NOMO-1 (cell line): Measurements from ENCODE around the gene UBE4B.
"Not testable (repeated sequence)": the region's sequence is repeated elsewhere in the genome, so short reads cannot be mapped to it uniquely, and the experiment has no call there.

Experiments
- DNase-seq, 2 experiments: peaks; one replicate each; lab custom pipeline; 2025; ENCODE audit not compliant: unreplicated experiment in 2 of 2; lab: John Stamatoyannopoulos, UW

Gene UBE4B

GRCh38 chr1:10068605-10069294 is 36.0 kb downstream of the UBE4B start:
- no peak for DNase-seq

GRCh38 chr1:10070206-10070605 is 37.4 kb downstream of the UBE4B start:
- DNase-seq, result no peak

- no peak for DNase-seq
These were observed 38.9 kb downstream of the UBE4B start for GRCh38 chr1:10071640-10072039.

GRCh38 chr1:10073371-10073770 is 40.6 kb downstream of the UBE4B start:
- not testable (repeated sequence) for DNase-seq

GRCh38 chr1:10074059-10074851 is 41.5 kb downstream of the UBE4B start:
- DNase-seq, result peak; percentile 84 to 93

GRCh38 chr1:10074852-10075730 is 42.3 kb downstream of the UBE4B start:
- no peak for DNase-seq

- DNase-seq, result no peak
These were observed 43.0 kb downstream of the UBE4B start for GRCh38 chr1:10075732-10076131.

GRCh38 chr1:10078494-10078893 is 45.7 kb downstream of the UBE4B start:
- DNase-seq, result no peak

- DNase-seq, result no peak
These were observed 47.8 kb downstream of the UBE4B start for GRCh38 chr1:10080523-10080922.

GRCh38 chr1:10082785-10083479 is 50.2 kb downstream of the UBE4B start:
- DNase-seq, result no peak

GRCh38 chr1:10084045-10084444 is 51.3 kb downstream of the UBE4B start:
- DNase-seq, result no peak

- DNase-seq, result no peak
These were observed 52.3 kb downstream of the UBE4B start for GRCh38 chr1:10085076-10085475.

- DNase-seq, result no peak
These were observed 54.5 kb downstream of the UBE4B start for GRCh38 chr1:10087210-10087609.

GRCh38 chr1:10101929-10102328 is 69.2 kb downstream of the UBE4B start:
- DNase-seq, result no peak

GRCh38 chr1:10103193-10103592 is 70.4 kb downstream of the UBE4B start:
- no peak for DNase-seq

- DNase-seq, result no peak
These were observed 72.1 kb downstream of the UBE4B start for GRCh38 chr1:10104834-10105233.

GRCh38 chr1:10105484-10105883 is 72.7 kb downstream of the UBE4B start:
- no peak for DNase-seq

- no peak for DNase-seq
These were observed 73.5 kb downstream of the UBE4B start for GRCh38 chr1:10106241-10106640.

- DNase-seq, result no peak
These were observed 74.2 kb downstream of the UBE4B start for GRCh38 chr1:10106756-10107475.

GRCh38 chr1:10107476-10107847 is 74.7 kb downstream of the UBE4B start:
- not testable (repeated sequence) for DNase-seq
